ENCODE measurements around the gene KRT38.

The KRT38 gene

GRCh38 chr17:41393826-41394225 lies 47.0 kb downstream of the KRT38 start:
- no peak for DNase-seq

DNA sequence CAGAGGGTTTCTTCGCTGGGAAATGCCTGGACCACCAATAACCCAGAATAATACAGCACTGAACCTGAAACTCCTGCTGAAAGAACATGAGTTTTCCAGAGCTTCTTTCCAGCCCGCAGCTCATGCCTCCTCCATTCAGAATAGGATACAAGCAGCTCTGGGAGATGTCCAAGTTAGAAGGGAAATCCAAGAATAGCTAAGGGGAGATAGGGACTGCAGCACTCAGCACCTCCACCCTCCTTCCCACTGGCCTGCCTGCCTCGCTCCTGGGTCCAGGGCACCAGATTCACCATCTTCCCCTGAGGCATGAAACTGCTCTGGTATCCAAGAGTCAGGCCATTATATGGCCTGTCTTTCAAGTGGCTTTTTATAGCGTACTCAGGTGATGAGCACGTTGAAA lies 47.5 kb downstream of the KRT38 start:
- no peak for DNase-seq

GRCh38 chr17:41392278-41392677 lies 48.5 kb downstream of the KRT38 start:
- no peak for DNase-seq

GRCh38 chr17:41391535-41391934 lies 49.2 kb downstream of the KRT38 start:
- no peak for DNase-seq

GRCh38 chr17:41390411-41390938 lies 50.3 kb downstream of the KRT38 start:
- no peak for DNase-seq

GRCh38 chr17:41387670-41388069 lies 53.1 kb downstream of the KRT38 start:
- DNase-seq: no peak

DNA sequence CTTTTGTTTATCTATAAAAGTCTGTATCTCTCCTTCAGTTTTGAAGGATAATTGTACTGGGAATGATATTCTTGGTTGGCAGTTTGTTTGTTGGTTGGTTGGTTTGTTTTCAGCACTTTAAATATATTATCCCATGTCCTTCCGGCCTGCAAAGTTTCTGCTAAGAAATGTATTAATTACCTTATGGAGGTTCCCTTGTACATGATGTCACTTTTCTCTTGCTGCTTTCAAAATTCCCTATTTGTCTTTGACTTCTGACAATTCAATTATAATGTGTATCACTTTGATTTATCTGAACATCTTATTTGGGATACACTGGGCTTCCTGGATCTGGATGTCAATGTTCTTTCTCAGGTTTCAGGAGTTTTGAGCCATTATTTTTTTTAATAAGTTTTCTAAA lies 54.6 kb downstream of the KRT38 start:
- DNase-seq: no peak
